Measurements from ENCODE around the gene HEPH. TPM values are rescaled to one million over a fixed set of nuclear protein-coding genes. Genes with fewer than 3 reads are reported as not detected.

Gene HEPH
- total RNA-seq, 1 experiment from 2014 or later = 31.7 TPM

DNA sequence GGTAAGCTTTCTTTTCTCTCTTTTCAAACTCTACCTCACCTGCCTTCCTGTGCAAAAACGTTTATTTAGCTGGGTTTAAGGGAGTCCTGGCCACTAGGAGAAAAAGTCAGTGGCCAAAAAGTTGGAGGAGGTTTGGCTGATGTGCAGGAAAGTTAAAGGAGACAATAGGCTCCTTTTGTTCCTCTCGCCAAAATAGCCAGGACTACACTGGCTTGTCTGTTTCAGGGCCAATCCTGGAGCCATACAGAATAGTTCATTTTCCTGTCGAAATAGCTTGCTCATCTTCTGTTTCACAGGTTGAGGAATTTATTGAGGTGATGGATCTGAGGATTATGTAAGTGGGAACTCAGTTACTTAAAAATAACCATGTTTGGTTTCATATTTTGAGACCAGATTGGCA, 423 bp downstream of the HEPH start (continued):
- TF ChIP-seq ZNF232 (CRISPR knock-in tag; IDR thresholded peaks at IDR 0.05) = no peak
- no peak for TF ChIP-seq NR2C2 (CRISPR knock-in tag; IDR thresholded peaks at IDR 0.05)
- TF ChIP-seq CTCF (IDR thresholded peaks at IDR 0.05) = no peak
- TF ChIP-seq ATF2 (CRISPR knock-in tag; IDR thresholded peaks at IDR 0.05; ENCODE audit: borderline replicate concordance, low read depth) = no peak

DNA sequence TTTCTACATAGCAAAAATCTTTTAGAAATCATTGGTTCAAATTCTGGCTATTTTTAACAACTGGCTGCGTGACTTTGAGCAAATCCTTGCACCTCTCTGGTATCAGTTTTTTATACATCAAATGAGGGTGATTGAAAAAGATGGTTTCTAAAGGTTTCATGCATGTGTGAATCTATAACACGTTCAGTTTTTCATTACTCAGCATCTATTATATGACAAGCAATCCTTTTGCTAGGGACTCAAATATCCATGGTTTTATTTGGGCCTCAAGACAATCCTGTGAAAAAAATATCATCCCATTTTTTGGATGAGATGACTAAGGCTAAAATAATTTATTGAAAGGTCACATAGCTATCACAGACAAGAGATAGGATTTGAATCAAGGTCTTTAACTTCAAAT, 884 bp downstream of the HEPH start:
- no peak for DNase-seq (ENCODE audit: low spot score)
- no peaks in the 10 kb centered on the region for H3K27me3 Mint-ChIP-seq (ENCODE audit: low read depth)
- ATAC-seq = no peak
- H3K9me3 Mint-ChIP-seq = no peaks in the 10 kb centered on the region
- CTCF ChIA-PET = interaction anchor here (0.6 kb wide), 1 partner anchor 64 kb away, joined by 3 read pairs; no protein-coding TSS in a partner anchor
- POLR2A ChIA-PET = no interaction called here
- H3K36me3 Mint-ChIP-seq = peaks cover 4% of the 10 kb centered on the region
- peak overlapping the region; percentile 86 for H3K4me3 Mint-ChIP-seq
- no peak overlapping the region for H3K27ac Mint-ChIP-seq
- peaks cover 8% of the 10 kb centered on the region for H3K4me1 Mint-ChIP-seq
- no peak for TF ChIP-seq RELA (CRISPR knock-in tag; IDR thresholded peaks at IDR 0.05; ENCODE audit: borderline replicate concordance)
- no peak for TF ChIP-seq HMGA2 (CRISPR knock-in tag; IDR thresholded peaks at IDR 0.05)
- TF ChIP-seq FOXP1 (CRISPR knock-in tag; IDR thresholded peaks at IDR 0.05; ENCODE audit: borderline replicate concordance) = no peak
- no peak for TF ChIP-seq ZNF232 (CRISPR knock-in tag; IDR thresholded peaks at IDR 0.05)
- no peak for TF ChIP-seq FOXK1 (CRISPR knock-in tag; IDR thresholded peaks at IDR 0.05)
- no peak for TF ChIP-seq IRF2 (CRISPR knock-in tag; IDR thresholded peaks at IDR 0.05; ENCODE audit: borderline replicate concordance, low read depth)
- TF ChIP-seq, protein P1, sequence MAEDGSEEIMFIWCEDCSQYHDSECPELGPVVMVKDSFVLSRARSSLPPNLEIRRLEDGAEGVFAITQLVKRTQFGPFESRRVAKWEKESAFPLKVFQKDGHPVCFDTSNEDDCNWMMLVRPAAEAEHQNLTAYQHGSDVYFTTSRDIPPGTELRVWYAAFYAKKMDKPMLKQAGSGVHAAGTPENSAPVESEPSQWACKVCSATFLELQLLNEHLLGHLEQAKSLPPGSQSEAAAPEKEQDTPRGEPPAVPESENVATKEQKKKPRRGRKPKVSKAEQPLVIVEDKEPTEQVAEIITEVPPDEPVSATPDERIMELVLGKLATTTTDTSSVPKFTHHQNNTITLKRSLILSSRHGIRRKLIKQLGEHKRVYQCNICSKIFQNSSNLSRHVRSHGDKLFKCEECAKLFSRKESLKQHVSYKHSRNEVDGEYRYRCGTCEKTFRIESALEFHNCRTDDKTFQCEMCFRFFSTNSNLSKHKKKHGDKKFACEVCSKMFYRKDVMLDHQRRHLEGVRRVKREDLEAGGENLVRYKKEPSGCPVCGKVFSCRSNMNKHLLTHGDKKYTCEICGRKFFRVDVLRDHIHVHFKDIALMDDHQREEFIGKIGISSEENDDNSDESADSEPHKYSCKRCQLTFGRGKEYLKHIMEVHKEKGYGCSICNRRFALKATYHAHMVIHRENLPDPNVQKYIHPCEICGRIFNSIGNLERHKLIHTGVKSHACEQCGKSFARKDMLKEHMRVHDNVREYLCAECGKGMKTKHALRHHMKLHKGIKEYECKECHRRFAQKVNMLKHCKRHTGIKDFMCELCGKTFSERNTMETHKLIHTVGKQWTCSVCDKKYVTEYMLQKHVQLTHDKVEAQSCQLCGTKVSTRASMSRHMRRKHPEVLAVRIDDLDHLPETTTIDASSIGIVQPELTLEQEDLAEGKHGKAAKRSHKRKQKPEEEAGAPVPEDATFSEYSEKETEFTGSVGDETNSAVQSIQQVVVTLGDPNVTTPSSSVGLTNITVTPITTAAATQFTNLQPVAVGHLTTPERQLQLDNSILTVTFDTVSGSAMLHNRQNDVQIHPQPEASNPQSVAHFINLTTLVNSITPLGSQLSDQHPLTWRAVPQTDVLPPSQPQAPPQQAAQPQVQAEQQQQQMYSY (CRISPR knock-in tag; IDR thresholded peaks at IDR 0.05) = no peak
- TF ChIP-seq HMGXB4 (CRISPR knock-in tag; IDR thresholded peaks at IDR 0.05) = no peak
- no peak for TF ChIP-seq ZNF219 (CRISPR knock-in tag; IDR thresholded peaks at IDR 0.05; ENCODE audit: borderline replicate concordance)
- no peak for TF ChIP-seq GTF2I (CRISPR knock-in tag; conservative IDR thresholded peaks at IDR 0.05)
- no peak for TF ChIP-seq FOXJ3 (CRISPR knock-in tag; IDR thresholded peaks at IDR 0.05; ENCODE audit: borderline replicate concordance)
- no peak for TF ChIP-seq NR3C1 (CRISPR knock-in tag; conservative IDR thresholded peaks at IDR 0.05; ENCODE audit: low read depth)
- no peak for TF ChIP-seq CREB1 (CRISPR knock-in tag; IDR thresholded peaks at IDR 0.05)
- TF ChIP-seq ATF1 (CRISPR knock-in tag; IDR thresholded peaks at IDR 0.05) = no peak

Measured in WTC11 (cell line).